Transverse colon (tissue), 4 donors: ENCODE results near the gene CTSO. TPM values are rescaled to one million over a fixed set of nuclear protein-coding genes. Genes with fewer than 3 reads are reported as not detected.

Experiments used
- DNase-seq: peaks from one replicate; pipeline ENCODE4 v3.0.0-alpha.2; 2019
- H3K27ac ChIP-seq, 4 donors: fragments of 200-600 bp; sonication (generic); 2 replicates each; pipeline ENCODE4 v1.5.1; 2016 to 2018; ENCODE audit warnings: inconsistent platforms in 4 of 4
- H3K27me3 ChIP-seq: fragments of 200-600 bp; sonication (generic); 2 replicates; pipeline ENCODE4 v1.5.1; 2017; ENCODE audit warnings: inconsistent platforms
- H3K36me3 ChIP-seq, 4 donors: fragments of 200-600 bp; sonication (generic); 2 replicates each; pipeline ENCODE4 v1.5.1; 2017 to 2019; ENCODE audit warnings: inconsistent platforms in 4 of 4
- H3K4me1 ChIP-seq, 4 donors: fragments of 200-600 bp; sonication (generic); 2 replicates each; pipeline ENCODE4 v1.5.1; 2017 to 2020; ENCODE audit warnings: inconsistent platforms in 4 of 4
- H3K4me3 ChIP-seq, 4 donors: fragments of 200-600 bp; sonication (generic); 1 replicate in 1 of 4; 2 replicates in 3 of 4; pipeline versions ENCODE4 v1.5.1 to v1.6.1; 2017 to 2019; ENCODE audit warnings: inconsistent platforms in 4 of 4
- H3K9me3 ChIP-seq, 2 donors: fragments of 200-600 bp; sonication (generic); 2 replicates each; pipeline ENCODE4 v1.5.1; 2017 to 2019; ENCODE audit warnings: inconsistent platforms in 2 of 2
- CTCF ChIP-seq, 5 experiments: fragments of 200-600 bp in 3 of 5; fragments of 450-650 bp in 2 of 5; sonication (generic) in 3 of 5; IDR thresholded peaks; 1 replicate in 2 of 5; 2 replicates in 3 of 5; pipeline ENCODE4 v1.5.1; 2016 to 2017; ENCODE audit warnings: antibody characterized with exemption in 5 of 5, inconsistent platforms in 3 of 5, mild to moderate bottlenecking in 2 of 5, moderate library complexity in 1 of 5
- EP300 ChIP-seq: sonication (generic); formaldehyde crosslinking; IDR thresholded peaks from one replicate; pipeline ENCODE4 v1.6.1; 2017; ENCODE audit warnings: antibody characterized with exemption, low read depth
- POLR2A ChIP-seq: fragments of 450-650 bp; IDR thresholded peaks from one replicate; pipeline ENCODE4 v1.6.1; 2016; ENCODE audit warnings: antibody characterized with exemption, mild to moderate bottlenecking, moderate library complexity
- POLR2AphosphoS5 ChIP-seq, 3 donors: sonication (generic); formaldehyde crosslinking; IDR thresholded peaks; one replicate each; pipeline ENCODE4 v1.6.1; 2016; ENCODE audit warnings: antibody characterized with exemption in 3 of 3
- WGBS, 2 donors: methylation state at CpG; one replicate each; pipeline ENCODE4 v1.1.5; 2018; ENCODE audit warnings: low coverage in 1 of 2; 5-methylcytosine and 5-hydroxymethylcytosine counted together
- in situ Hi-C, 4 donors: fragments of 200-750 bp; cut with MboI; loops; one replicate each; pipeline versions ENCODE4 v1.15.0 to v1.15.1; 2017; ENCODE audit warnings: low sequenced_read_pairs in 3 of 4, low pct_ligation_motif_present in 1 of 4, low pct_unique_long_range_greater_than_20kb in 1 of 4
- intact Hi-C: fragments of 100-400 bp; cut with DNase I; formaldehyde crosslinking; loops from one replicate; pipeline ENCODE4 v1.15.1; 2023; ENCODE audit warnings: low total_unique reads
- total RNA-seq, 4 donors: library from RNA; depleted of rRNA; stranded (reverse); fragments of >200 nt; gene quantifications; one replicate each; pipeline ENCODE4 v1.1.0, GENCODE V29; 2016

The CTSO gene
- total RNA-seq, 4 donors from 2014 or later = 8.2 to 18.7 (median 12.5) TPM; not detected in 1

GRCh38 chr4:155974996-155975395 lies 21.3 kb upstream of the CTSO start:
- 21 to 26% methylated on average over 3 of the region's 3 CpGs for WGBS, 2 donors
- intact Hi-C loops = no loop called here
- Histone ChIP-seq H3K27me3 (no peaks in the 10 kb centered on the region), H3K4me1 (peaks cover 0 to 3% (median 0%) of the 10 kb centered on the region in 4 donors), H3K27ac (no peak overlapping the region), H3K4me3 (no peak overlapping the region), H3K9me3 (no peaks in the 10 kb centered on the region), H3K36me3 (no peaks in the 10 kb centered on the region)
- no peak for DNase-seq
- no peak for TF ChIP-seq EP300
- TF ChIP-seq POLR2AphosphoS5 (IDR thresholded peaks at IDR 0.05) = no peak
- TF ChIP-seq POLR2A = no peak
- TF ChIP-seq CTCF (IDR thresholded peaks at IDR 0.05) = no peak
- in situ Hi-C loops = loop anchor here in 1 of 4 donors (25.0 kb wide), 1 partner anchor 987 kb away; the partner anchor contains the start of gene PDGFC

DNA sequence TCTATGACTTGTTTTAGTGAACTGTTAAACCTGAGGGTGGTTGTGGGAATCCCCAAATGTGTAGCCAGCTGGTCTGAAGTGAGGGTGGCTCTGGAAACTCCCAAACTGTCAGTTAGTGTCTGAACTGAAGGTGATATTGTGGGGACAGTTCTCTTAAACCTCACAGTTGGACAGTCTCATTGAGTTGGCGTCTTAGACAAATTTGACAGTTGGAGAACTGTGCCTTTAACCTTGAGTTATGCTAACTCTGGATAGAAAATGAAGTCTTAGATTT lies 20.7 kb upstream of the CTSO start:
- H3K4me1 ChIP-seq = peaks cover 0 to 3% (median 0%) of the 10 kb centered on the region in 4 donors
- no peak for TF ChIP-seq EP300
- no peak for TF ChIP-seq CTCF (IDR thresholded peaks at IDR 0.05)
- TF ChIP-seq POLR2AphosphoS5 (IDR thresholded peaks at IDR 0.05) = no peak
- no peak for TF ChIP-seq POLR2A
- in situ Hi-C loops = loop anchor here in 1 of 4 donors (25.0 kb wide), 1 partner anchor 988 kb away; the partner anchor contains the start of gene PDGFC
- H3K9me3 ChIP-seq = no peaks in the 10 kb centered on the region
- WGBS, 2 donors = 46% methylated on average over 1 of the region's 1 CpG; no CpG with 5 or more reads in 1 of the 2 donors
- intact Hi-C loops = no loop called here
- DNase-seq = no peak
- no peak overlapping the region for H3K4me3 ChIP-seq
- no peaks in the 10 kb centered on the region for H3K27me3 ChIP-seq
- H3K36me3 ChIP-seq = no peaks in the 10 kb centered on the region
- H3K27ac ChIP-seq = no peak overlapping the region

DNA sequence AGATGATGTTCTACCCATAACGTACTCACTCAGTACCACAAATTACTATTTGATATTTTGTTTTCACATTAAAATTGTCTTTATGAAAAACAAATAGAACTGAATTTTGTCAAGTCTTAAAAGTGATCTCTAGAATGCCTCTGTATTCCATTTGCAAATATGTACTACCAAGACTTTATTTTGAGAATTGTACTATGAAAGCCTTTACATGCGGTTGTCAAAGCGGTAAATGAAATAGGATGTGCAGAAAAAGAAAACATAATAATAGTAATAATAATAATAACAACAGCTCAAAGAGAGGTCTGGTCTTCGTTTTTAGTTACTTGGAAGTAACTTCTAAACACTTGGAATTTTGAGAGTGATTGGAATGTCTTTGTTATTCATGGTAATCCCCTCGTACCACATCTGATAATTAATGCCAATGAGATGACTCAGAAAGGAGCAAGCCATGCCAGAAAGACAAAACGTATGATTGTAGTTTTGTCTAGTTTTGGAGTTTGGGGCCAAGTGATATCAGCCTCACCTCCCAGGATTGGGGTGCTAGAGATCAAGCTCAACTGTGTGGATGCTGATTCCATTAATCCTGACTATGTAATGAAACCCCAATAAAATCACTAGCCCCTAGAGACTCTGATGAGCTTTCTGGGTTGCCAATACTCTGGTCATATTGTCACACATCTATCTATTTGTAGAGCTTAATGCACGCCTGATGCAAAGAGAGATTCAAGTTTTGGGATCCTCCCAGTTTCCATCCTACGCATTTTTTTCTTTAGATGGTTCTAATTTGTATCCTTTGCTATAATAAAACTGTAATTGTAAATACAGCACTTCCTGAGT lies 20.2 kb upstream of the CTSO start:
- in situ Hi-C loops = loop anchor here in 1 of 4 donors (25.0 kb wide), 1 partner anchor 988 kb away; the partner anchor contains the start of gene PDGFC
- no peak for TF ChIP-seq POLR2AphosphoS5 (IDR thresholded peaks at IDR 0.05)
- no peak for TF ChIP-seq POLR2A
- no peak for TF ChIP-seq EP300
- no peak for TF ChIP-seq CTCF (IDR thresholded peaks at IDR 0.05)
- Histone ChIP-seq H3K36me3 (no peaks in the 10 kb centered on the region), H3K9me3 (no peaks in the 10 kb centered on the region), H3K27me3 (no peaks in the 10 kb centered on the region), H3K4me3 (no peak overlapping the region), H3K27ac (no peak overlapping the region), H3K4me1 (peaks cover 0 to 3% (median 0%) of the 10 kb centered on the region in 4 donors)
- DNase-seq = no peak
- intact Hi-C loops = no loop called here
- 48 to 61% methylated on average over 6 to 8 of the region's 8 CpGs for WGBS, 2 donors

GRCh38 chr4:155972098-155972497 lies 18.4 kb upstream of the CTSO start:
- in situ Hi-C loops = loop anchor here in 1 of 4 donors (25.0 kb wide), 1 partner anchor 990 kb away; the partner anchor contains the start of gene PDGFC
- intact Hi-C loops = no loop called here
- no peak for DNase-seq

More at GRCh38 chr4:155972098-155972497, 18.4 kb upstream of the CTSO start:
- Histone ChIP-seq H3K4me1 (peaks cover 0 to 3% (median 0%) of the 10 kb centered on the region in 4 donors), H3K27ac (no peak overlapping the region), H3K27me3 (no peaks in the 10 kb centered on the region), H3K36me3 (no peaks in the 10 kb centered on the region), H3K4me3 (no peak overlapping the region), H3K9me3 (no peaks in the 10 kb centered on the region)
- TF ChIP-seq EP300 = no peak
- TF ChIP-seq POLR2A = no peak
- no peak for TF ChIP-seq POLR2AphosphoS5 (IDR thresholded peaks at IDR 0.05)
- no peak for TF ChIP-seq CTCF (IDR thresholded peaks at IDR 0.05)
- 39 to 61% methylated on average over 2 to 4 of the region's 4 CpGs for WGBS, 2 donors
